Stimulated activated naive CD8-positive, alpha-beta T cell treated with anti-CD3 and anti-CD28 coated beads, Interleukin-15, amount 100 ng/mL, for 72 hours (primary cell): ENCODE measurements around the gene CPLANE2.
"Not testable (repeated sequence)": the region's sequence is repeated elsewhere in the genome, so short reads cannot be mapped to it uniquely, and the experiment has no call there.

Experiments used
- ATAC-seq: fragments of 150-1000 bp; cut with Tn5 transposase; 2 replicates; pipeline ENCODE4 v1.10.0; 2021; ENCODE audit warnings: mild to moderate bottlenecking, moderate library complexity
- DNase-seq, 2 donors: peaks; one replicate each; pipeline ENCODE4 v3.0.0; 2021 to 2022
- H3K27ac Mint-ChIP-seq, 2 donors: one replicate each; pipeline ENCODE4 v1.8.0; 2022; ENCODE audit warnings: mild to moderate bottlenecking in 2 of 2, mixed read lengths in 2 of 2, moderate library complexity in 2 of 2
- H3K27me3 Mint-ChIP-seq: one replicate; pipeline ENCODE4 v1.8.0; 2022; ENCODE audit warnings: mixed read lengths
- H3K4me1 Mint-ChIP-seq: one replicate; pipeline ENCODE4 v1.8.0; 2022; ENCODE audit warnings: mild to moderate bottlenecking, mixed read lengths
- H3K4me3 Mint-ChIP-seq, 2 donors: one replicate each; pipeline ENCODE4 v1.8.0; 2022; ENCODE audit warnings: mild to moderate bottlenecking in 2 of 2, mixed read lengths in 2 of 2, moderate library complexity in 1 of 2
- H3K9me3 Mint-ChIP-seq, 2 donors: one replicate each; pipeline ENCODE4 v1.8.0; 2022; ENCODE audit warnings: mixed read lengths in 2 of 2

The CPLANE2 gene

GRCh38 chr1:16236511-16237342 lies at the start of gene CPLANE2:
Gene CPLANE2, minus strand, starts transcription at chr1:16237183. Its CDS starts 441 bp downstream, at chr1:16236742.
- Mint-ChIP-seq H3K4me3 (peak within 1 kb of the TSS; percentile 89 to 90), H3K27ac (peak within 1 kb of the TSS; percentile 82 to 92), H3K4me1 (peaks cover 22% of the 10 kb centered on the region), H3K9me3 (no peaks in the 10 kb centered on the region), H3K27me3 (no peaks in the 10 kb centered on the region)
- ATAC-seq = peak; percentile 90
- peak; percentile 97 for DNase-seq

- Mint-ChIP-seq H3K27me3 (no peaks in the 10 kb centered on the region), H3K4me1 (peaks cover 4% of the 10 kb centered on the region), H3K27ac (no peak overlapping the region), H3K9me3 (no peaks in the 10 kb centered on the region), H3K4me3 (no peak overlapping the region)
- ATAC-seq = no peak
- no peak for DNase-seq
Observed at GRCh38 chr1:16286122-16286521, 49.1 kb upstream of the CPLANE2 start.

GRCh38 chr1:16281765-16282164 lies 44.8 kb upstream of the CPLANE2 start:
- H3K4me3 Mint-ChIP-seq = no peak overlapping the region
- H3K9me3 Mint-ChIP-seq = no peaks in the 10 kb centered on the region
- no peak overlapping the region for H3K27ac Mint-ChIP-seq
- H3K27me3 Mint-ChIP-seq = no peaks in the 10 kb centered on the region
- ATAC-seq = no peak
- DNase-seq = no peak
- peaks cover 4% of the 10 kb centered on the region for H3K4me1 Mint-ChIP-seq

- no peak for DNase-seq
- H3K4me3 Mint-ChIP-seq = no peak overlapping the region
- no peaks in the 10 kb centered on the region for H3K27me3 Mint-ChIP-seq
- ATAC-seq = no peak
- no peaks in the 10 kb centered on the region for H3K9me3 Mint-ChIP-seq
- H3K27ac Mint-ChIP-seq = no peak overlapping the region
- peaks cover 21% of the 10 kb centered on the region for H3K4me1 Mint-ChIP-seq
Observed at GRCh38 chr1:16279186-16279585, 42.2 kb upstream of the CPLANE2 start.

GRCh38 chr1:16276302-16277030 lies 39.5 kb upstream of the CPLANE2 start:
- Mint-ChIP-seq H3K4me1 (peaks cover 24% of the 10 kb centered on the region), H3K27me3 (no peaks in the 10 kb centered on the region), H3K4me3 (no peak overlapping the region), H3K27ac (no peak overlapping the region), H3K9me3 (no peaks in the 10 kb centered on the region)
- ATAC-seq (no peak), DNase-seq (no peak)

- H3K4me3 Mint-ChIP-seq = no peak overlapping the region
- H3K27me3 Mint-ChIP-seq = no peaks in the 10 kb centered on the region
- no peak for DNase-seq
- no peaks in the 10 kb centered on the region for H3K9me3 Mint-ChIP-seq
- no peak for ATAC-seq
- no peak overlapping the region for H3K27ac Mint-ChIP-seq
- H3K4me1 Mint-ChIP-seq = peaks cover 24% of the 10 kb centered on the region
Observed at GRCh38 chr1:16275591-16275990, 38.6 kb upstream of the CPLANE2 start.

GRCh38 chr1:16267690-16268180 lies 30.8 kb upstream of the CPLANE2 start:
- no peak for ATAC-seq
- Mint-ChIP-seq H3K9me3 (no peaks in the 10 kb centered on the region), H3K27me3 (no peaks in the 10 kb centered on the region), H3K4me3 (no peak overlapping the region), H3K27ac (peak overlapping the region in 1 of 2 donors; percentile 11), H3K4me1 (peaks cover 11% of the 10 kb centered on the region)
- no peak for DNase-seq

- H3K9me3 Mint-ChIP-seq = no peaks in the 10 kb centered on the region
- H3K27me3 Mint-ChIP-seq = no peaks in the 10 kb centered on the region
- H3K4me1 Mint-ChIP-seq = peaks cover 11% of the 10 kb centered on the region
- no peak overlapping the region for H3K27ac Mint-ChIP-seq
- DNase-seq = no peak
- H3K4me3 Mint-ChIP-seq = no peak overlapping the region
- ATAC-seq = no peak
Observed at GRCh38 chr1:16266411-16267118, 29.6 kb upstream of the CPLANE2 start.

- no peaks in the 10 kb centered on the region for H3K9me3 Mint-ChIP-seq
- no peaks in the 10 kb centered on the region for H3K27me3 Mint-ChIP-seq
- no peak for DNase-seq
- peaks cover 6% of the 10 kb centered on the region for H3K4me1 Mint-ChIP-seq
- no peak overlapping the region for H3K4me3 Mint-ChIP-seq
- ATAC-seq = no peak
- no peak overlapping the region for H3K27ac Mint-ChIP-seq
Observed at GRCh38 chr1:16262067-16262466, 25.1 kb upstream of the CPLANE2 start.

GRCh38 chr1:16260814-16261213 lies 23.8 kb upstream of the CPLANE2 start:
- Mint-ChIP-seq H3K27ac (no peak overlapping the region), H3K4me1 (no peaks in the 10 kb centered on the region), H3K27me3 (no peaks in the 10 kb centered on the region), H3K4me3 (no peak overlapping the region), H3K9me3 (no peaks in the 10 kb centered on the region)
- no peak for ATAC-seq
- no peak for DNase-seq

- DNase-seq = no peak
- Mint-ChIP-seq H3K27me3 (no peaks in the 10 kb centered on the region), H3K4me3 (no peak overlapping the region), H3K9me3 (no peaks in the 10 kb centered on the region), H3K4me1 (peaks cover 6% of the 10 kb centered on the region), H3K27ac (peak overlapping the region in 1 of 2 donors; percentile 42)
- no peak for ATAC-seq
Observed at GRCh38 chr1:16258591-16259135, 21.7 kb upstream of the CPLANE2 start.

- DNase-seq = no peak
- H3K27ac Mint-ChIP-seq = no peak overlapping the region
Observed at GRCh38 chr1:16257968-16258367, 21.0 kb upstream of the CPLANE2 start.

GRCh38 chr1:16257556-16257955 lies 20.6 kb upstream of the CPLANE2 start:
- H3K27me3 Mint-ChIP-seq, DNase-seq, H3K4me3 Mint-ChIP-seq, ATAC-seq, H3K27ac Mint-ChIP-seq, H3K4me1 Mint-ChIP-seq, H3K9me3 Mint-ChIP-seq: not testable (repeated sequence)

More at GRCh38 chr1:16257968-16258367, 21.0 kb upstream of the CPLANE2 start:
- no peaks in the 10 kb centered on the region for H3K9me3 Mint-ChIP-seq
- peaks cover 9% of the 10 kb centered on the region for H3K4me1 Mint-ChIP-seq
- H3K27me3 Mint-ChIP-seq = no peaks in the 10 kb centered on the region
- no peak overlapping the region for H3K4me3 Mint-ChIP-seq
- no peak for ATAC-seq

- H3K4me3 Mint-ChIP-seq = no peak overlapping the region
Observed at GRCh38 chr1:16256478-16256877, 19.5 kb upstream of the CPLANE2 start.

GRCh38 chr1:16254263-16254928 lies 17.4 kb upstream of the CPLANE2 start:
- Mint-ChIP-seq H3K9me3 (no peaks in the 10 kb centered on the region), H3K4me1 (peaks cover 28% of the 10 kb centered on the region), H3K4me3 (no peak overlapping the region), H3K27ac (no peak overlapping the region), H3K27me3 (no peaks in the 10 kb centered on the region)
- ATAC-seq (no peak), DNase-seq (no peak)

More at GRCh38 chr1:16256478-16256877, 19.5 kb upstream of the CPLANE2 start:
- no peak overlapping the region for H3K27ac Mint-ChIP-seq
- no peaks in the 10 kb centered on the region for H3K27me3 Mint-ChIP-seq
- H3K4me1 Mint-ChIP-seq = peaks cover 11% of the 10 kb centered on the region
- no peak for ATAC-seq
- DNase-seq = no peak
- H3K9me3 Mint-ChIP-seq = no peaks in the 10 kb centered on the region
